HL-60/S4 treated with phorbol 12-myristate 13-acetate at 8.2 ng/mL for 4 days and 3 days (cell line): ENCODE measurements around the gene PATJ.
"Not testable (repeated sequence)": the region's sequence is repeated elsewhere in the genome, so short reads cannot be mapped to it uniquely, and the experiment has no call there.

Experiments used
- in situ Hi-C: fragments of 300-500 bp; cut with MboI; formaldehyde crosslinking; loops from 2 replicates; pipeline ENCODE4 v1.15.0; 2022; ENCODE audit warnings: low sequenced_read_pairs

PATJ gene, protein sequence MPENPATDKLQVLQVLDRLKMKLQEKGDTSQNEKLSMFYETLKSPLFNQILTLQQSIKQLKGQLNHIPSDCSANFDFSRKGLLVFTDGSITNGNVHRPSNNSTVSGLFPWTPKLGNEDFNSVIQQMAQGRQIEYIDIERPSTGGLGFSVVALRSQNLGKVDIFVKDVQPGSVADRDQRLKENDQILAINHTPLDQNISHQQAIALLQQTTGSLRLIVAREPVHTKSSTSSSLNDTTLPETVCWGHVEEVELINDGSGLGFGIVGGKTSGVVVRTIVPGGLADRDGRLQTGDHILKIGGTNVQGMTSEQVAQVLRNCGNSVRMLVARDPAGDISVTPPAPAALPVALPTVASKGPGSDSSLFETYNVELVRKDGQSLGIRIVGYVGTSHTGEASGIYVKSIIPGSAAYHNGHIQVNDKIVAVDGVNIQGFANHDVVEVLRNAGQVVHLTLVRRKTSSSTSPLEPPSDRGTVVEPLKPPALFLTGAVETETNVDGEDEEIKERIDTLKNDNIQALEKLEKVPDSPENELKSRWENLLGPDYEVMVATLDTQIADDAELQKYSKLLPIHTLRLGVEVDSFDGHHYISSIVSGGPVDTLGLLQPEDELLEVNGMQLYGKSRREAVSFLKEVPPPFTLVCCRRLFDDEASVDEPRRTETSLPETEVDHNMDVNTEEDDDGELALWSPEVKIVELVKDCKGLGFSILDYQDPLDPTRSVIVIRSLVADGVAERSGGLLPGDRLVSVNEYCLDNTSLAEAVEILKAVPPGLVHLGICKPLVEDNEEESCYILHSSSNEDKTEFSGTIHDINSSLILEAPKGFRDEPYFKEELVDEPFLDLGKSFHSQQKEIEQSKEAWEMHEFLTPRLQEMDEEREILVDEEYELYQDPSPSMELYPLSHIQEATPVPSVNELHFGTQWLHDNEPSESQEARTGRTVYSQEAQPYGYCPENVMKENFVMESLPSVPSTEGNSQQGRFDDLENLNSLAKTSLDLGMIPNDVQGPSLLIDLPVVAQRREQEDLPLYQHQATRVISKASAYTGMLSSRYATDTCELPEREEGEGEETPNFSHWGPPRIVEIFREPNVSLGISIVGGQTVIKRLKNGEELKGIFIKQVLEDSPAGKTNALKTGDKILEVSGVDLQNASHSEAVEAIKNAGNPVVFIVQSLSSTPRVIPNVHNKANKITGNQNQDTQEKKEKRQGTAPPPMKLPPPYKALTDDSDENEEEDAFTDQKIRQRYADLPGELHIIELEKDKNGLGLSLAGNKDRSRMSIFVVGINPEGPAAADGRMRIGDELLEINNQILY (N-terminal part only)

DNA sequence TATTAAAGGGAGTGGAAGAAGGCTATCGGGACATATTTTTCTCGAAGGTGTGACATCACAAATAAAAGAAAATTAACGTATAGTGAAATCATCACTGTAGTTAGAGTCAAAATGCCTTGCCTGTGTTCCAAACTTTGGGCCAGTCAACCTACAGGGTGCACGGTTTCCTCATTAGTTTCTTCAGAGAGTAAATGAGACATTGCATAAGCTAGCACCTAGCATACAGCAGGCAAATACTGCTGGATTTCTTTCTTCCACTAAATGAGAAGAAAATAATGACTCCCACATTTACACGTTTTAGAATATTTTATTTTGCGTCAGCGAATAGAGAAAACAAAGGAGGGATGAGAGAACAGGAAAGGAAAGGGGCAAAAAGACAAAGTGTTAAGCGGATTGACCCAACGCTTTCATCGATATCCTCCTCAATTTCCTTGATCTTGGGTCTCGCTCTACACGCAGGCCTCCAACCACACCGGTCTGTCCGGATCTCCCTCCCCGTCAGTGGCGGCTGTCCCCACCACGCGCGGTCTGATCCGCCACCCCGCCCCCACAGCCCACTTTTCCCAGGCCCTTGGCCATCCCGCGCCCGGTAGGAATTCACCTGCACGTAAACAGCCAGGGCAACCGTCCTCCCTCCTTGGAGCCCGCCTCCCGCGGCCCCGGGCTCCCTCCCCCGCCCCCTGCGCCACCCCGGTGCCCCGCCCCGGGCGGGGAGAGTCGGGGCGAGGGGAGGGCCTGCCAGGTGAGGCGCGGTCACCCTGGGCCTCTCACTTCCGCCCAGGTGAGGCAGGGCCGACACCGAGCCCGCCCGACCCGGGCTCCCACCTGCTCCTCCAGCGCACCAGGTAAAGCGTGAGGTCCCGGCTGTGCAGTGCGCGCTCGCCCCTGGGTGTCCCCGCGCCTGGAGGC, at the start of gene PATJ:
Gene PATJ, plus strand, starts transcription at position 770 of the 909 bp plus-strand sequence. CDS start 20,413 bp downstream, outside the sequence.
- in situ Hi-C loops, result no loop called here

DNA sequence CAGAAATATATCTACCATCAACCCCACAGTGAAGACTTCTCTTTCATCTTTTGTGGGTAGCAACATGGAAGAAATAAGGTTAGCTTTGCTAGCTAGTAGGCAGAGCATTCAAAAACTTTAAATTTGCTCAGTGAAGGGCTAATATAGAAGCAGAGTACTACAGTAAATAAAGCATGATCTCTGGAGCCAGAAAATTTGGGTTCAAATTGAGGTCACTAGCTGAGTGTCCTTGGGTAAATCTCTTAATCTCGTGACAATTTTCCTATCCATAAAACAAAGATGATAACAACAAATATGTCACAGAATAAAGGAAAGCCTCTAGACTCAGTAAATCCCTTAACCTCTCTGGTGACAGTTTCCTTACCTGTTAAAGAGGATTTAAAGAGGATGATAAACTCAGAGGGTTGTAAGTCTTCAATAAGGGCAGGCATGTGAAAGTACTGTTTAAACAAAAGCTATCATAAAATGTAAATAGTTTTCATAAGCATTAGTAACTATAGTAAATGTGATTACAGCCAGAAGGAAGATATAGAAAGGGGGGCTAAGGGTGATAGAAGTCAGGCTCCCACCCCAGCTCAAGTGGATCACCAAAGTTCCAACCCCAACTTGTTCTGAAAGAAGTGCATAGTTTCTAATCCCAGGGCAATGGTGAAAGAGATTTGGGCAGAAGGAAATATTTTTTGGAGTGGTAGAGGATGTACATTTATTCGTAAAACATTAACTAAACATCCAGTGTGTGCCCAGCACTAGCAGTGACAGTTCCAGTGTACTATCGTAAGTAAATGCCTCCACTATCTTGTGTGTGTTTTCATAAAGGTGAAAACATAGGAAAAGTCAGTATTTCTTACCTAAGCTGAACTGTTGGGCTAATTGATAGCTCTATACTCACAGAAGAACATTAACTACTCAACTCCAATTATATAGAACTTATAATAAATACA, 42.1 kb upstream of the PATJ start:
- in situ Hi-C loops, result no loop called here

DNA sequence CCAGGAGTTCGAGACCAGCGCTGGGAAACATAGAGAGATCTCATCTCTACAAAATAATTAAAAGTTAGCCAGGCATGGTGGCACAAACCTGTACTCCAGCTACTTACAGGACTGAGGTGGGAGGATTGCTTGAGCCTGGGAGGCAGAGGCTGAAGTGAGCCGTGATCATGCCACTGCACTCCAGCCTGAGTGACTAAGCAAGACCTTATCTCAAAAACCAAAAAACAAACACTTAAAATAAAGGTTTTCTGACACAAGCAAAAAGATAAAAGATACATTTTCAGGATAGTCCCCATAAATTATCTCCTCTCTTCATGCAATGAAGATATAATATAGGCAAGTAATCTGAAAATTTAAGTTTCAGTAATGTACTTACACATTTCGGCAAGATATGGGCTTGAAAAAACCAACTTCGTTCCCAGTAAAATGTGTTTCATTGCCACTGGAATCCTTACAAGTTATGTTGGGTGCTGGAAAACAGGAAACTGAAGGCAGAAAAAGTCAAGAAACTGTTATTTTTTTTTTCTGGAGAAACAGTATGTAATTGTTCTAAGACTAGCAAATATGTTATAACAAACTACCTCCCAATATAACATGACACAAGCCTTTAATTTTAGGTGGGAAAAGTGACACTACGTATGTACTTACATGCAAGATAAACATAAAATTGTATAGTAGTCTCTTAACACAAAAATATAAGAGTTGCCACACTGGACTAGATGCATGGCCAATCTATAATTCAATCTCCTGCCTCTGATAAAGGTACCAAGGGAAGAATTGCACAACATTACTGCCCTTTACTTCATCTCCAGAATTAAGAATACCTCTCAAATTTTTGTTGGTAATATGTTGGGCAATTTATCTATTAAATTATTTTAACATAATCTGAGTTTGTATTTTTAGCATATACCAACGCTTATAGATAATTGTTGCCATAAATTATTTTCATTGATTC, 33.0 kb upstream of the PATJ start:
- in situ Hi-C loops, result no loop called here

DNA sequence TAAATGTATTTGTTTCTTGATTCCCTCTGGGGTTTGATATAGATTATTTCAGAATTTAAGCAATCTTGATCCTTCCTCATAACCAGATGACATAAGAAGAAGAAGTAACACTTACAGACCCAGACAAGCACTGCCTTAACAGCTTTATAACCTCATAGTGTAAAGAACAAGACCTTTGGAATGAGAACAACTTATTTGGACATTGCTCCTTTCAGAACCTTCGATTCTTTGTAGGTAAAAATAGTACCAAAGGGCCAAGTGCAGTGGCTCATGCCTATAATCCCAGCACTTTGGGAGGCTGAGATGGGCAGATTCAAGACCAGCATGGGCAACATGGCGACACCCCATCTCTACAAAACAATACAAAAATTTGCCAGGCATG, 32.4 kb upstream of the PATJ start:
- in situ Hi-C loops, result no loop called here

DNA sequence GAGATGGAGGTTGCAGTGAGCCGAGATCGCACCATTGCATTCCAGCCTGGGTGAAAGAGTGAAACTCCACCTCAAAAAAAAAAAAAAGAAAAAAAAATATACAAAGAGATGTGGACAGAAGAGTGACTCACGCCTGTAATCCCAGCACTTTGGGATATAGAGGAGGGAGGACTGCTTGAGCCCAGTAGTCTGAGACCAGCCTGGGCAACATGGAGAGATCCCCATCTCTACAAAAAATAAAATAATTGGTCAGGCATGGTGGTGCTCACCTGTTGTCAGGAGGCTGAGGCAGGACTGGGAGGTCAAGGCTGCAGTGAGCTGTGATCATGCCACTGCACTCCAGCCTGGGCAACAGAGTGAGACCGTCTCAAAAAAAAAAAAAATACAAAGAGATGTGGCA, 31.0 kb upstream of the PATJ start:
- in situ Hi-C loops, result not testable (repeated sequence)

DNA sequence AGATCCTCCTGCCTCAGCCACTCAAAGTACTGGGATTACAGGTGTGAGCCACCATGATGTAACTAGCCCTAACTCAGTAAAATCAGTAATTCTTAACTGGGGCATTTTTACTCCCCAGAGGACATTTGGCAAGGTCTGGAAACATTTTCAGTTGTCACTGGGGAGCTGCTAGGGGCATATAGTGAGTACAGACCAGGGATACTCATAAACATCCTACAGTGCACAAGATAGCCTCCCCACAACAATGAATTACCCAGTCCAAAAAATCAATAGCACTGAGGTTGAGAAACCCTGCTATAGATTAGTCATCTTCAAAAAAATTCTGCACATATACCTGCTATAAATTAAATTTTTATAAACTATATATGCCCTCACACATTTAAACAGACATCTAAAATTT, 30.3 kb upstream of the PATJ start:
- in situ Hi-C loops, result no loop called here

DNA sequence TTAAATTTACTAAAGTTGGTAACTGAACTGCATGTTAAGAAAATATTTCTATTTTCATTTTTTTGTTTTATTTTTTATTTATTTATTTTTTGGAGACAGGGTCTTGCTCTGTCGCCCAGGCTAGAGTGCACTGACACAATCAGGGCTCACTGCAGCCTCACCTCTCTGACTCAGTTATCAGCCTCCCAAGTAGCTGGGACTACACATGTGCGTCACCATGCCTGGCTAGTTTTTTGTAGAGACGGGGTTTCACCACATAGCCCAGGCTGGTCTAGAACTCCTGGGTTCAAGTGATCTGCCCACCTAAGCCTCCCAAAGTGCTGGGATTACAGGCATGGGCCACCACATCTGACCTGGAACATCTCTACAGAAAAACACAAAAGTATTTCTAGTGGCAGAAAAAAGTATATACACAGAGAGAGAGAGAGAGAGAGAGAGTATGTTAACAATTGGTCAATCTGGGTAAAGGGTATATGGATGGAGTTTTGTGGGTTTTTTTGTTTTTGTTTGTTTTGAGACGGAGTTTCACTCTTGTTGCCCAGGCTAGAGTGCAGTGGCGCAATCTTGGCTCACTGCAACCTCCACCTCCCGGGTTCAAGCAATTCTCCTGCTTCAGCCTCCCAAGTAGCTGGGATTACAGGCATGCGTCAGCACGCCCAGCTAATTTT, 23.1 kb upstream of the PATJ start:
- in situ Hi-C loops, result not testable (repeated sequence)

DNA sequence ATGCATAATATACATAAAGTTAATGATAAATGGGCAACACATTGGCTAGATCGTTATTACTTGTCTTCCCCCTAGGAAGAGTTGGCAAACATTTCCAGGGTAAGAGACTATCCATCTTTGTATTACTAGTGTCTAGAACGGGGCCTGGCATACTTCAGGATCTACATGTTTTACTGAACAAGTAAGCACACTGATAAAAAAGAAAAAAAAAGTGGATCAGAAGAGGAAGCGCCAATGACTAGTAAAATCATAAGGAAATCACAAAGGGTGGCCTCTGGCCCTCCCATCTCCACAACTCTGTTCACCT, 17.8 kb upstream of the PATJ start:
- in situ Hi-C loops, result no loop called here

DNA sequence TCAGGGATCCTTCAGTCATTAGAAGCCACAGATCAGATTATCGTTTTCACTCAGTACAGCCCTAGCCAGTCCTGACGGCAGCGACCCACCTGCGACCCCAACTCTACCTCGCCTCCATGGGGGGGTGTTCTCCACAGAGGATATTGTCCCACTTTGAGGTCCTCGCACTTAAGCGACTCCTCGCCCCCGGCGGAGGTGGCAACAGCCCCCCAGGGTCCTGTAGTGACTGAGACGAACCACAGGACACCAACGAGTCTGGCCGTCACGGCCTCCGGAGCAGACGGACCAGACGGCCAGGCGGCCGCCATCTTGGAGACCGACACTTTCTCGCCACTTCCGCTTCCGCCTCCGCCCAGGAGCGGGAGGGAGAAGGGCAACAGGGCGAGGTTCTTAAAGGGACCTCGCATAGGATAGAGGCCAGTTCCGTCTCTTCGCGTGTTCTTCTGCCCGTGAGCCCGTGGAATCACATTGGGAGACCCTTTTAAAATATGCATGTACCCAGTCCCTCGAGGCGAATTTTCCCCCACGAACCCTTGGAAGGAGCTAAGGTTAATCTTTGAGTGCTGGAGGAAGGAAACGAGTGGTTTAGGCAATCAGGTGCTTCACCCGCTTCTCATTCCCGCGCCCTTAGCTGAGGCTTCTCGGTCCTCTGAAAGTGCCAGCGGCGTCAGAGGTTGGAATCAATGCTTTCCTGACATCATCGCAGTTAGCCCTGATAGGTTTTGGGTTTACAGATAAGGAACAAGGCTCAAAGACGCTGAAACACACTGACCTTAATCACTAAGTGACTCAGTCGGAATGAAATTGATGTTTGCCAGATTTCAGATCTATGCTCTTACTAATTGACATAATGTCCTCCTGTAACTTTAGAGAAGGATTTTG, 17.2 kb upstream of the PATJ start, which contains the start of gene TM2D1:
Gene TM2D1, minus strand, starts transcription at position 329 of the 882 bp plus-strand sequence. Its CDS starts 21 bp downstream, at position 308.
- in situ Hi-C loops, result no loop called here

DNA sequence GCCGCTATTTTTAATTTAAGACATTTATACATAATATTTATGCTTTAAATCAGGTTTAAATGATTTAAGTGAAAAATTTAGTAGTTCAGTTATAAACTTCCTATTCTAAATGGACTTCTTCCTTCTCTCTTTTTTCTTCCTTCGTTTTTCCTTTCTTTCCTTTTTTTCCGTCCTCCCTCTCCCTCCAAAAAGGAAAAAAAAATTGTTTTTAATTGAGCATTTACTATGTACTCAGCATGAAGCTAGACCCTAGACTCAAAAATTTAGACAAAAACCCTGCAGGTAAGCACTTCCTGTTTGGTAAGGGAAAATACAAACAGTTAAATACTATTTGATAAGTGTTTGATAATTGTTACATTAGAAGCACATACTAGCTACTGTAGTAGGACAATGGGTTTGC, 14.7 kb upstream of the PATJ start:
- in situ Hi-C loops, result no loop called here

DNA sequence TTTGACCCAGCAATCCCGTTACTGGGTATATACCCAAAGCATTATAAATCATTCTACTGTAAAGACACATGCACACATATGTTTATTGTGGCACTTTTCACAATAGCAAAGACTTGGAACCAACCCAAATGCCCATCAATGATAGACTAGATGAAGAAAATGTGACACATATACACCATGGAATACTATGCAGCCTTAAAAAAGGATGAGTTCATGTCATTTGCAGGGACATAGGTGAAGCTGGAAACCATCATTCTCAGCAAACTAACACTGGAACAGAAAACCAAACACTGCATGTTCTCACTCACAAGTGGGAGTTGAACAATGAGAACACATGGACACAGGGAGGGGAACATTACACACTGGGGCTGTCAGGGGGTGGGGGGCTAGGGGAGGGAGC, 11.6 kb upstream of the PATJ start:
- in situ Hi-C loops, result not testable (repeated sequence)

DNA sequence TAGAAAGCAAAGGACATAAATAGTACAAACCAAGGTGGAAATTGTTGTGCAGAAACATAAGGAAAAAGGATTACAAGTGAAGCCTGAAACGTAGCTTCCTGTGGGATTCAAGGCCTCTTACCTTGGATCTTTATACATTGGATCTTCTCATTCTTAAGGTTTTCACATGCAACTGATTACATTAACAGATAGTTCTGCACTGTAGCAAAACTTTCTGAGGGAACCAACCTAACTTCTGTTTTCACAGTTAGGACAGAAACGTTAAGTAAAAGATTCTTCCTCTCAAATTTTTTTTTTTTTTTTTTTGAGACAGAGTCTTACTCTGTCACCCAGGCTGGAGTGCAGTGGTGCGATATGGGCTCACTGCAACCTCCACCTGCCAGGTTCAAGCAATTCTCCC, 9.6 kb upstream of the PATJ start:
- in situ Hi-C loops, result no loop called here

DNA sequence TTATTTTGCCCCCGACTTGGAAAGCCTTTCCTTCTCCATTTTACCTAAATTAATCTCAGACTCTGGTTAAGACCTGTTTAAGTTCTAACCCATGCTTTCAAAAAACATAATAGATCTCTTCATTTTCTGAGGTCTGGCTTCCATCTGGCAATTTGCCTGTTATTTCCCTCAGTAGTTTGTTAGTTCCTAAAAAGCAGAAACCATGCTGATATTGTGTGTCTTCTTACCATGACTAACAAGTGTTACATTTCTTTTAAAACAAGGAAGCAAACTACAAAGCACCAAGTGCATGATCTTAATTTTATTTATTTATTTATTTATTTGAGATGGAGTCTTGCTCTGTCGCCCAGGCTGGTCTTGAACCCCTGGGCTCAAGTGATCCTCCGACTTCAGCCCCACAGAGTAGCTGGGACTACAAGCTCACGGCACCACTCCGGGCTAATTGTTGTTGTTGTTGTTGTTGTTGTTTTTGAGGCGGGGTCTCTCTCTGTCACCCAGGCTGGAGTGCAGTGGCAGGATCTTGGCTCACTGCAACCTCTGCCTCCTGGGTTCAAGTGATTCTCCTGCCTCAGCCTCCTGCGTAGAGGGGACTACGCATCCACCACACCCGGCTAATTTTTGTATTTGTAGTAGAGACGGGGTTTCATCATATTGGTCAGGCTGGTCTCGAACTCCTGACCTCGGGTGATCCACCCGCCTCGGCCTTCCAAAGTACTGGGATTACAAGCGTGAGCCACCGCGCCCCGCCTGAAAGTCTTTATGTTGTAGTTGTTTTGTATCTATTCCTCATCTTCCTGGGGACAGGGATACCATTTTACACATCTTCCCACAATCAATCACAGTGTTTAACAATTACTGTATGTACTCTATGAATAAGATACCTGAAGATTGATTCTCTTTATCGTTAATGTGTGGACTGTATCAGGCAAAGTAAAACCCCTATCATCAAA, 1.3 kb upstream of the PATJ start:
- in situ Hi-C loops, result no loop called here

DNA sequence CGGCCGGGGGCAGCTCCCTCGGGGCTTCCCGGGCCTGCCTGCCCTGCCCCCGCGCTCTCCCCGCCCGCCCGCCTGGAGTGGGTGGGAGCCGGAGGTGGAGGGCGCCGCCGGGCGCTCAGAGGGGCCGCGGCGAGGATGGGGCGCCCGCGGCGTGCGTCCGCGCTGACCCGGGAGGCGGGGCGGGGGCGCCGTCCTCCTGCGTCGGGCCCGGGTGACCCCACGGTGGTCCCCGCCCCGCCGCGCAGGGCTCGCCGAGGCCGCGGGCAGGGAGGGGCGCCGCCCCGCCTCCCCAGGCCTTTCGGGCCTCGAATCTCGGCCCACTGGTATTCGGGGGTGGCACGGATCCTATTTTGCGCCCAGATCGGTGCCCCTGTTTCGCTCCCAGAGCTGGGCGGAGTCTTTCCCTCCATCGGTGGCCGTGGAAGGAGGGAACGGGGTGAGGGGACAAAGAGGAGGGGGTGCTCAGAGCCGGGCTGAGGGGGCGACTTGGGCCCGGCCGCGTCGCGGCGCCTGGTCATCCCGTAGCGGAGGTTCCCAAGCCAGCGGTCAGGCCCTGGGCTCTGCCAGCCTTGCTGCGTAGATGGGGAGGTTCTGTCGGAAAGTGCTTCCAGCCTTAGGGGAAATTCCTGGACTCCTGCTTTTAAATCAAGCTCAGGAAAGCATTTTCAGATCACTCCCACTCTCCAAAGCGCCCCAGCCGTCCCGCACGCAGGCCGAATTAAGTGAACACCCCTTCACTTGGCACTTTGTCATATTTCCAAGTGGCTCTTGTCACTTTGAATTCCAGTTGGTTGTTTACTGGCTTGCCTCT, 545 bp downstream of the PATJ start:
- in situ Hi-C loops, result no loop called here

DNA sequence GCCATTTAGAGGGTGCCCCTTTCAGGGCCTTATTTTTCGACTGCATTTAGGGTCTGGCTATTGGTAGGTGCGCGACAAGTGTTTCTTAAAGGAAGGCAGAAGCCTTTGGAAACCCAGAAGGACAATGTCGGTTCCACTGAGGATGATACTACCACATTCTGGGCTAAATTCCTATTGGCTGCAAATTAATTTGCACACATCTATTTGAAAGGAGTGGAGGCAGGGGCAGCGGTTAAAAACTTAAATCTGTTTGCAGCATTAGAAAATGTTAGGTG, 1.1 kb downstream of the PATJ start:
- in situ Hi-C loops, result no loop called here
